KBM-7 (cell line): ENCODE data around the gene FCSK.
"Not testable (repeated sequence)": the region's sequence is repeated elsewhere in the genome, so short reads cannot be mapped to it uniquely, and the experiment has no call there.

Source experiments
- DNase-seq: peaks from one replicate; pipeline ENCODE4 v3.0.0-alpha.2; 2015
- in situ Hi-C: fragments of 300-500 bp; cut with MboI; formaldehyde crosslinking; loops from 2 replicates; pipeline ENCODE4 v1.14.3; 2020; ENCODE audit warnings: low sequenced_read_pairs, low pct_unique_long_range_greater_than_20kb, mixed read lengths

The FCSK gene

GRCh38 chr16:70454222-70455034 lies at the start of gene FCSK:
Gene FCSK (plus strand): TSS chr16:70454595. CDS start chr16:70463191, 8,596 bp downstream.
- in situ Hi-C loops = no loop called here
- DNase-seq = peak; percentile 87

DNA sequence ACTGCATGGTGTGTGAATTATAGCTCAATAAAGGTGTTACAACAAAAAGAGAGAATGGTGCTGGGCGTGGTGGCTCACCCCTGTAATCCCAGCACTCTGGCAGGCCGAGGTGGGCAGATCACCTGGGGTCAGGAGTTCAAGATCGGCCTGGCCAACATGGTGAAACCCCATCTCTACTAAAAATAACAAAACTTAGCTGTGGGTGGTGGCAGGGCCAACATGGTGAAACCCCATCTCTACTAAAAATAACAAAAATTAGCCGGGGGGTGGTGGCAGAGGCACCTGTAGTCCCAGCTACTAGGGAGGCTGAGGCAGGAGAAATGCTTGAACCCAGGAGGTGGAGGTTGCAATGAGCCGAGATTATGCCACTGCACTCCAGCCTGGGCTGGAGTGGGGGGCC lies 48.3 kb upstream of the FCSK start:
- DNase-seq, in situ Hi-C loops: not testable (repeated sequence)

GRCh38 chr16:70407811-70408274 lies 46.6 kb upstream of the FCSK start:
- in situ Hi-C loops = no loop called here
- DNase-seq = no peak

- no peak for DNase-seq
- in situ Hi-C loops = no loop called here
Measured at GRCh38 chr16:70410734-70411133, 43.7 kb upstream of the FCSK start.

- in situ Hi-C loops = no loop called here
- DNase-seq = no peak
Measured at GRCh38 chr16:70412385-70412784, 42.0 kb upstream of the FCSK start.

- DNase-seq, in situ Hi-C loops: not testable (repeated sequence)
Measured at GRCh38 chr16:70413572-70413971, 40.8 kb upstream of the FCSK start.

- in situ Hi-C loops = no loop called here
- no peak for DNase-seq
Measured at GRCh38 chr16:70416748-70417616, 37.4 kb upstream of the FCSK start.

DNA sequence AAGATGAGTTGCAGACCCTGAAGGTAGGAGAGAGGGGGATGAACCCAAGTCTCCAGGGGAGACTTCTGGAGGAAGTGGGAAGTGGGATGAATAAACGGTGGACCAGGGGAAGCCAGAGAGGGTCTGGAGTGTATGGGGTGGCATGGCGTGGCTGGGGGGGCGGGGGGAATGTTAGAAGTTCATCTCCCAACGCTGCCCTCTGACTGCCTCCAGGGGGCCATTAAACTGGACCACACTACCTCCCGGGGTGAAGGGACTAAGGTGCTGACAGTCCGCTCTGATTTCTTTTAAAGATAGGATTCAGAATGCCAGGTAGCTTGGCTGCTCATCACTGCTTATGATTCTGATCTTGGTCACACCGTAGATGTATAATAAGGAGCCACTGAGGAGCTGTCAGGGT lies 36.7 kb upstream of the FCSK start:
- DNase-seq = no peak
- in situ Hi-C loops = no loop called here

- no peak for DNase-seq
- in situ Hi-C loops = no loop called here
Measured at GRCh38 chr16:70418274-70418992, 36.0 kb upstream of the FCSK start.

DNA sequence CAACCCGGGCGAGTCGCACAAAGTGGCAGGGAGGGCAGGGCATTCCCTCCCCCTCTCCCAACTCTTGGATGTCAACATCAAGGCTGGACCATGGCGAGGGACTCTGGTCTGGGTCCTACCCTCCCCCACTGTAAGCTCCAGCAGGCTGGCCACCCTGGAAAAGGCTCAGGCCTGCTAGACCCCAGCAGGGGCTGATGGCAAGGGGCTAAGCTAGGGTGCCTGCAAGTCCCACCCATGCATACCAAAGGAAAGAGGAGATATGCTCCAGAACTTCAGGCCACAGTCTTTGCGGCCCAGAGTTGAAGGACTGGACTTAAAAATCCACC lies 35.4 kb upstream of the FCSK start:
- in situ Hi-C loops = no loop called here
- no peak for DNase-seq

DNA sequence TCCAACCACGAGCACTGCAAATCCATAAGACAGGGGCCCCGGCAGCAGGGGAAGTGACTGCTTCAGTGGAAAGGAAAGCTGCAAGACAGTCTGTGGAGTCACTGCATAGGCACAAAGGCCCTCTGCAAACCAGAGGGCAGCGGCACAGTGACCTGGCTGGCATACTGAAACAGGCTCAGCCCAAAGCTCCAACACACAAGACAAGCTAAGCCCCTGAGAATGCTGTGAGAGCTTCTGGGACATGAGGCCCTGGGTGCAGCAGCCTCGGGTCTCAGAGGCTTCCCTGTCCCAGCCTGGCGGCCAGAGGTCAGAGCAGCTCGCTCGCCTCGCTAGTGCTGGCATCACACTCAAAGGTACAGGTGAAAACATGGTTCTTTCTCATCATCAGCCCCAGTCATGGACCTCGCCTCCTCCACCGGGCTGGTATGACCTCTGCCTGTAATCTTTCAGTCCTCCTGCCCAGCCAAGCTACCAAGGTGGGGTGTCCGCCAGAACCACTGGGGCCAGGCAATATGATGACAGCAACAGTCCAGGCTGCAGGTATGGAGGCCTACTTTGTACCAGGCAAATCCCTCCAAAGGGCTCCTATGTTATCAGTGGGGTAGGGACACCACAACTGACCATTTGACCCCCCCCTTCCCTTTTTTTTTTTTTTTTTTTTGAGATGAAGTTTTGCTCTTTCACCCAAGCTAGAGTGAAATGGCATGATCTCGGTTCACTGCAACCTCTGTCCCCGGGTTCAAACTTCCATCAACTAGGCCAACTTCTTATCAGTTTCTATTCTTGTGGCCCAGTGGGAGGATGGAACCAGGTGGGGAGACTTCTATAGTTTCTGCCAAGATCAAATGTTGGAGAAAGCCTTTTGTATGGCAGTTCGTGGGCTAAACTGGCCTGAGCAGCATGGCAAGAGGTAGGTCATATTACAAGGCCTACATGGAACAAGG lies 34.7 kb upstream of the FCSK start:
- no peak for DNase-seq
- in situ Hi-C loops = no loop called here

DNA sequence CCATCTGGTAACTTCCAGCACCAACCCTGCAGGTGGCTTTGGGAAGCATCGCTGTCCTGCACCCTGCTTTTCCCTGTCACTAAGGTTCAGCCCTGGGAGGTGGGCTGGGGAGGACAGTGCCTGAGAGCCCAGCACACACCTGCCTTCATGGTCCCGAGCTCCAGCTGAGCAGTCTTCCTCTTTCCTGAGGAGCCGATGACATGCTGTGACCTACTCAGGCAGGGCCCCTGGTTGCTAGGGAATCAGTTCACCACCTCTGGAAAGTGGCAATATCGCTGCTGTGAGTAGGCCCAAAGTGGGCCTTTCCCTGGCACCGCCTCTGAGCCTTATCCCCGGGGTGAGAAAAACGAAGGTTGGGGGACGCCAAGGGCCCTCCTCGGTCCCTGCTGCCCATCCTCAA lies 33.4 kb upstream of the FCSK start:
- DNase-seq = no peak
- in situ Hi-C loops = no loop called here

- in situ Hi-C loops = no loop called here
- no peak for DNase-seq
Measured at GRCh38 chr16:70421473-70422311, 32.7 kb upstream of the FCSK start.

DNA sequence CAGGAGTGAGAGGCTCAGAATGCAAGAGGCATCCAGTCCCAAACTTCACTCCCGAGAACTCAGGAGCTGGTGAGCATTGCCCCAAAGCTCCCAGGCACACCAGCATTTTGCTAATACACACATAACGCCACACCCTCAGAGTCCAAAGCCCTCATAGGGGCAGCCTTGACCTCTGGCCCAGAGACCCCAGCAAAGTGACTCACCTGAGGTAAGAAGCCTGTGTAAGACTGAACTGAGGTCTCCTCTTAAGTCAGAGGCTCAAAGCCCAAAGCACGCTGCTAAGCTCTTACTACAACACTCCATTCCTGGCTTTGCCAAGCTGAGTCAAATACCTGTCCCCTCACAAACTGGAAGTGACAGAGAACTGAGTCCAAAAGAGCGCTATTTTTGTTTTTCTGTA lies 31.9 kb upstream of the FCSK start:
- DNase-seq = no peak
- in situ Hi-C loops = no loop called here

- no peak for DNase-seq
- in situ Hi-C loops = no loop called here
Measured at GRCh38 chr16:70427786-70428177, 26.6 kb upstream of the FCSK start.

GRCh38 chr16:70428178-70428998 lies 26.0 kb upstream of the FCSK start:
- in situ Hi-C loops = no loop called here
- peak; percentile 97 for DNase-seq
